K562 (cell line): ENCODE data around the gene FUBP3. TPM values are rescaled to one million over a fixed set of nuclear protein-coding genes. Genes with fewer than 3 reads are reported as not detected.

Source experiments
- ATAC-seq: fragments of 200-7000 bp; cut with Tn5 transposase; 3 replicates; pipeline ENCODE4 v1.9.1; 2020; ENCODE audit warnings: moderate library complexity
- BruUV-seq: library from RNA; stranded (reverse); fragments of 400-500 nt; replicated peaks from 2 replicates; lab custom pipeline; 2021; lab: Mats Ljungman, UMichigan
- CTCF ChIA-PET: fragments of 300-600 bp; formaldehyde crosslinking; extraction: SDS; loops from one replicate; lab custom pipeline; 2021; ENCODE audit warnings: low intra/inter-chr PET ratio; lab: Yijun Ruan, JAX
- POLR2A ChIA-PET: fragments of 300-600, 350-650 bp; sonication (Branson Sonifier 250); formaldehyde crosslinking; extraction: SDS; loops from one replicate; lab custom pipeline; 2021; ENCODE audit warnings: antibody characterized with exemption, inconsistent platforms; lab: Yijun Ruan, JAX
- DNase-seq, 4 experiments: peaks; one replicate each; pipeline versions ENCODE4 v3.0.0 to v3.0.0-alpha.2; 2011 to 2018; ENCODE audit warnings: low spot score in 3 of 4, mixed read lengths in 3 of 4; ENCODE audit errors: extremely low read depth in 1 of 4
- FAIRE-seq: peaks from 2 replicates; lab custom pipeline; 2011; peaks lifted over from hg19 to GRCh38; lab: Jason Lieb, UNC
- H2AFZ ChIP-seq: 2 replicates; pipeline ENCODE4 v1.6.0; 2011; ENCODE audit warnings: low read depth, low read length, control low read depth, inconsistent platforms
- H3K27ac ChIP-seq: fragments of 200-600 bp; 3 replicates; pipeline ENCODE4 v1.8.0; 2011; ENCODE audit warnings: low read depth, mild to moderate bottlenecking, control low read depth, inconsistent platforms, low read length, moderate library complexity, mixed read lengths; ENCODE audit errors: extremely low read depth
- H3K27me3 ChIP-seq, 2 experiments: fragments of 300-600 bp in 1 of 2; 2 replicates in 1 of 2; 3 replicates in 1 of 2; pipeline versions ENCODE4 v1.6.0 to v1.8.0; 2011; ENCODE audit warnings: inconsistent platforms in 2 of 2, low read length in 2 of 2, mild to moderate bottlenecking in 1 of 2, mixed read lengths in 1 of 2, moderate library complexity in 1 of 2; ENCODE audit not compliant: control insufficient read depth in 2 of 2, insufficient read depth in 2 of 2
- H3K36me3 ChIP-seq: fragments of 300-600 bp; 3 replicates; pipeline ENCODE4 v1.8.0; 2011; ENCODE audit warnings: mild to moderate bottlenecking, low read length, inconsistent platforms; ENCODE audit not compliant: control insufficient read depth, insufficient read depth
- H3K4me1 ChIP-seq, 2 experiments: fragments of 200-600 bp in 1 of 2; replicated peaks in 1 of 2; 2 replicates in 1 of 2; 3 replicates in 1 of 2; pipeline versions ENCODE4 v1.5.1 to v1.8.0; 2011; ENCODE audit warnings: inconsistent platforms in 2 of 2, low read length in 2 of 2, mild to moderate bottlenecking in 1 of 2, mixed read lengths in 1 of 2, moderate library complexity in 1 of 2; ENCODE audit not compliant: control insufficient read depth in 2 of 2, insufficient read depth in 2 of 2
- H3K4me2 ChIP-seq: 2 replicates; pipeline ENCODE4 v1.6.1; 2011; ENCODE audit warnings: low read length, control low read depth, inconsistent platforms, mixed read lengths; ENCODE audit not compliant: insufficient read depth
- H3K4me3 ChIP-seq: fragments of 200-600 bp; sonication (generic), shearing (Covaris generic); 2 replicates; pipeline ENCODE4 v1.5.1; 2016; ENCODE audit warnings: control low read depth, inconsistent platforms
- H3K79me2 ChIP-seq: fragments of 200-600 bp; 3 replicates; pipeline ENCODE4 v1.8.0; 2011; ENCODE audit warnings: low read length, inconsistent platforms; ENCODE audit not compliant: control insufficient read depth, insufficient read depth
- H3K9ac ChIP-seq, 2 experiments: 2 replicates each; pipeline versions ENCODE4 v1.6.0 to v1.6.1; 2011; ENCODE audit warnings: low read depth in 2 of 2, low read length in 2 of 2, control low read depth in 1 of 2, inconsistent platforms in 1 of 2, mild to moderate bottlenecking in 1 of 2, mixed read lengths in 1 of 2; ENCODE audit not compliant: insufficient read depth in 1 of 2
- H3K9me1 ChIP-seq: one replicate; pipeline ENCODE4 v1.6.0; 2011; ENCODE audit warnings: inconsistent platforms, mild to moderate bottlenecking, low read length, moderate library complexity; ENCODE audit not compliant: control insufficient read depth, insufficient read depth
- H3K9me3 ChIP-seq: replicated peaks from 2 replicates; pipeline ENCODE4 v1.5.1; 2011; ENCODE audit warnings: low read depth, low read length, inconsistent platforms; ENCODE audit not compliant: control insufficient read depth, insufficient read depth
- H4K20me1 ChIP-seq: replicated peaks from 2 replicates; pipeline ENCODE4 v1.6.1; 2011; ENCODE audit warnings: low read length, inconsistent platforms, mixed read lengths; ENCODE audit not compliant: control insufficient read depth, insufficient read depth
- FOXJ2 ChIP-seq: fragments of 200-800 bp; sonication (Bioruptor generic); IDR thresholded peaks from 2 replicates; pipeline ENCODE4 v1.6.1; 2016; ENCODE audit warnings: missing genetic modification characterization, missing compliant biosample characterization
- HDAC6 ChIP-seq: IDR thresholded peaks from 2 replicates; pipeline ENCODE4 v1.6.1; 2012; ENCODE audit warnings: low read depth, mild to moderate bottlenecking, control low read depth, inconsistent platforms, low read length, moderate library complexity
- HMGN3 ChIP-seq: IDR thresholded peaks from 2 replicates; pipeline ENCODE4 v1.6.1; 2011; ENCODE audit warnings: borderline replicate concordance, low read depth, mild to moderate bottlenecking, mixed read lengths, low read length; ENCODE audit not compliant: insufficient read length; ENCODE audit errors: extremely low read depth
- NCOA1 ChIP-seq: fragments of 450-650 bp; IDR thresholded peaks from 2 replicates; pipeline ENCODE4 v1.6.1; 2016; ENCODE audit warnings: low read depth
- PHF20 ChIP-seq: fragments of 450-650 bp; IDR thresholded peaks from 2 replicates; pipeline ENCODE4 v1.6.1; 2018; ENCODE audit not compliant: partially characterized antibody
- SETDB1 ChIP-seq: IDR thresholded peaks from one replicate; pipeline ENCODE4 v1.6.1; 2012; ENCODE audit warnings: low read length, control low read depth, inconsistent platforms
- TAF15 ChIP-seq: fragments of 200-400 bp; formaldehyde crosslinking; IDR thresholded peaks from 2 replicates; pipeline ENCODE4 v1.6.1; 2017; ENCODE audit warnings: mild to moderate bottlenecking, low read depth, low read length, moderate library complexity
- TAF9B ChIP-seq: fragments of 450-650 bp; IDR thresholded peaks from 2 replicates; pipeline ENCODE4 v1.6.1; 2018; ENCODE audit warnings: mild to moderate bottlenecking; ENCODE audit not compliant: partially characterized antibody
- XRCC3 ChIP-seq: fragments of 450-650 bp; IDR thresholded peaks from 2 replicates; pipeline ENCODE4 v1.6.1; 2017; ENCODE audit warnings: mild to moderate bottlenecking, moderate library complexity
- ZNF197 ChIP-seq: fragments of 200-800 bp; sonication (Bioruptor generic); IDR thresholded peaks from 2 replicates; pipeline ENCODE4 v1.6.1; 2016; ENCODE audit warnings: low read depth, missing genetic modification characterization, missing compliant biosample characterization
- WGBS: fragments of 100-300 bp; shearing (Covaris generic); methylation state at CpG from one replicate; pipeline ENCODE4 v1.1.6; 2016; ENCODE audit warnings: low coverage, mixed read lengths; ENCODE audit not compliant: insufficient coverage; ENCODE audit errors: missing lambda C conversion rate; 5-methylcytosine and 5-hydroxymethylcytosine counted together
- in situ Hi-C: fragments of 300-500 bp; cut with MboI; formaldehyde crosslinking; loops from 4 replicates; pipeline ENCODE4 v1.15.0; 2018; ENCODE audit warnings: inconsistent platforms, mixed read lengths
- intact Hi-C: fragments of 100-400 bp; cut with micrococcal nuclease; formaldehyde crosslinking; loops from 2 replicates; pipeline ENCODE4 v1.14.2; 2022
- polyA plus RNA-seq, 8 experiments: library from polyadenylated mRNA; depleted of rRNA in 4 of 8; stranded (reverse) in 5 of 8; unstranded in 3 of 8; fragments of >200 nt; fragmentation: Nextera tagmentation in 2 of 8; fragmentation: Illumina TruSeq in 1 of 8; extraction: Ambion mirVana in 2 of 8; extraction: Trizol in 1 of 8; gene quantifications; 2 replicates each; pipeline versions ENCODE4 v1.2.1 to v1.2.3, GENCODE V29; 2011 to 2014; ENCODE audit warnings: inconsistent platforms in 1 of 8, missing spikeins in 1 of 8
- total RNA-seq, 7 experiments: library from RNA; depleted of rRNA in 6 of 7; stranded (reverse); fragments of >200 nt in 6 of 7; fragmentation: Illumina TruSeq in 2 of 7; extraction: Trizol in 2 of 7; gene quantifications; 2 replicates each; pipeline versions ENCODE4 v1.2.1 to v1.2.3, GENCODE V29; 2011 to 2021; ENCODE audit warnings: low replicate concordance in 1 of 7
- TF ChIP-seq, protein P1 (sequence below): IDR thresholded peaks from 2 replicates; pipeline ENCODE4 v1.6.1; 2014; ENCODE audit warnings: antibody characterized with exemption
- TF ChIP-seq, protein P2 (sequence below): fragments of 250-450 bp; sonication (Bioruptor Pico); IDR thresholded peaks from 2 replicates; pipeline ENCODE4 v1.8.0; 2022; ENCODE audit warnings: inconsistent platforms

Gene FUBP3
- total and polyA plus RNA-seq, 9 of the 15 experiments (the other 6 are each of a cell fraction or from before 2014, with no cell fraction given) = 3.0 to 64.0 (median 48.1) TPM

DNA sequence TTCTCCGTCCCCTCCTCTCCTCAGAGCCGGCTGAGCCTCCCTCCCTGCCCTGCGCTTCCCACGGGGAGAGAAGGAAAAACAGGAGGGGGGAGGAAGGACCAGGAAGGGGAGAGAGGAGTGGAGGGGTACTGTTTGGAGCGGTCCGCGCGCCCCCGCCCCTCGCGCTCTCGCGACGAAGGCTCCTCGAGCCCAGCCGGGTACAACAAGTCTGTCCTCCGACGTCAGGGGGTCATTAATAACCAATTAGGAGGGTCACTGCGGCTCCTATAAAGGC is 84.5 kb downstream of the FUBP3 start:
- Histone ChIP-seq H3K4me2 (no peak overlapping the region), H3K9ac (no peak overlapping the region), H3K9me1 (no peaks in the 10 kb centered on the region), H2AFZ (no peak overlapping the region), H3K79me2 (no peaks in the 10 kb centered on the region), H3K36me3 (no peaks in the 10 kb centered on the region), H3K27me3 (peaks cover 68 to 88% of the 10 kb centered on the region in 2 experiments), H3K4me1 (peaks cover 0 to 69% of the 10 kb centered on the region in 2 experiments; a peak in 2 of 5 replicates), H3K4me3 (no peak overlapping the region), H3K9me3 (no peaks in the 10 kb centered on the region), H4K20me1 (peaks cover 6% of the 10 kb centered on the region; the same call in 1 of the 2 replicates), H3K27ac (no peak overlapping the region)
- DNase-seq = no peak
- FAIRE-seq = no peak
- no peak for ATAC-seq
- ChIA-PET CTCF (no interaction called here), POLR2A (no interaction called here)
- intact Hi-C loops (no loop called here), in situ Hi-C loops (no loop called here)
- no TSS peak for BruUV-seq
- WGBS = no CpG with 5 or more reads among the region's 19 CpGs
- TF ChIP-seq HMGN3 = no peak
- no peak for TF ChIP-seq XRCC3
- no peak for TF ChIP-seq FOXJ2
- TF ChIP-seq NCOA1 = no peak
- TF ChIP-seq, protein P1, sequence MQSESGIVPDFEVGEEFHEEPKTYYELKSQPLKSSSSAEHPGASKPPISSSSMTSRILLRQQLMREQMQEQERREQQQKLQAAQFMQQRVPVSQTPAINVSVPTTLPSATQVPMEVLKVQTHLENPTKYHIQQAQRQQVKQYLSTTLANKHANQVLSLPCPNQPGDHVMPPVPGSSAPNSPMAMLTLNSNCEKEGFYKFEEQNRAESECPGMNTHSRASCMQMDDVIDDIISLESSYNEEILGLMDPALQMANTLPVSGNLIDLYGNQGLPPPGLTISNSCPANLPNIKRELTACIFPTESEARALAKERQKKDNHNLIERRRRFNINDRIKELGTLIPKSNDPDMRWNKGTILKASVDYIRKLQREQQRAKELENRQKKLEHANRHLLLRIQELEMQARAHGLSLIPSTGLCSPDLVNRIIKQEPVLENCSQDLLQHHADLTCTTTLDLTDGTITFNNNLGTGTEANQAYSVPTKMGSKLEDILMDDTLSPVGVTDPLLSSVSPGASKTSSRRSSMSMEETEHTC = no peak
- TF ChIP-seq TAF9B = no peak
- no peak for TF ChIP-seq PHF20
- no peak for TF ChIP-seq HDAC6
- no peak for TF ChIP-seq TAF15
- TF ChIP-seq, protein P2, sequence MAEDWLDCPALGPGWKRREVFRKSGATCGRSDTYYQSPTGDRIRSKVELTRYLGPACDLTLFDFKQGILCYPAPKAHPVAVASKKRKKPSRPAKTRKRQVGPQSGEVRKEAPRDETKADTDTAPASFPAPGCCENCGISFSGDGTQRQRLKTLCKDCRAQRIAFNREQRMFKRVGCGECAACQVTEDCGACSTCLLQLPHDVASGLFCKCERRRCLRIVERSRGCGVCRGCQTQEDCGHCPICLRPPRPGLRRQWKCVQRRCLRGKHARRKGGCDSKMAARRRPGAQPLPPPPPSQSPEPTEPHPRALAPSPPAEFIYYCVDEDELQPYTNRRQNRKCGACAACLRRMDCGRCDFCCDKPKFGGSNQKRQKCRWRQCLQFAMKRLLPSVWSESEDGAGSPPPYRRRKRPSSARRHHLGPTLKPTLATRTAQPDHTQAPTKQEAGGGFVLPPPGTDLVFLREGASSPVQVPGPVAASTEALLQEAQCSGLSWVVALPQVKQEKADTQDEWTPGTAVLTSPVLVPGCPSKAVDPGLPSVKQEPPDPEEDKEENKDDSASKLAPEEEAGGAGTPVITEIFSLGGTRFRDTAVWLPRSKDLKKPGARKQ = no peak
- no peak for TF ChIP-seq SETDB1
- TF ChIP-seq ZNF197 = no peak
